Measurements from ENCODE around the gene PANX2. TPM values are rescaled to one million over a fixed set of nuclear protein-coding genes. Genes with fewer than 3 reads are reported as not detected.

PANX2 gene
- total and polyA plus RNA-seq, 9 of the 15 experiments (the other 6 are each of a cell fraction or from before 2014, with no cell fraction given): 0.01 to 3.9 (median 0.67) TPM; not detected in 1

- peaks cover 44% of the 10 kb centered on the region; the same call in 2 of the 3 replicates for H3K36me3 ChIP-seq (ENCODE audit: control insufficient read depth, insufficient read depth, low read length)
- H3K27me3 ChIP-seq (ENCODE audit: control insufficient read depth in 2 of 2, insufficient read depth in 2 of 2, low read length in 2 of 2): no peaks in the 10 kb centered on the region
- H4K20me1 ChIP-seq (replicated peaks; ENCODE audit: control insufficient read depth, insufficient read depth, low read length): 0 out of 2 replicates have a peak, but pooled peaks cover 3% of the 10 kb centered on the region
- intact Hi-C loops (cut with micrococcal nuclease): no loop called here
- peaks cover 20% of the 10 kb centered on the region for H3K79me2 ChIP-seq (ENCODE audit: control insufficient read depth, insufficient read depth, low read length)
- TF ChIP-seq SMARCE1 (IDR thresholded peaks at IDR 0.05): no peak
- peak; percentile 33; the same call in 1 of the 2 replicates for TF ChIP-seq RBFOX2 (IDR thresholded peaks at IDR 0.05; ENCODE audit: low read depth, low read length)
- TF ChIP-seq POLR2G (IDR thresholded peaks at IDR 0.05; ENCODE audit: low read depth, low read length): peak; percentile 68
- H3K4me2 ChIP-seq (ENCODE audit: insufficient read depth, low read length): no peak overlapping the region
- peaks cover 5 to 51% of the 10 kb centered on the region in 2 experiments; a peak in 3 of 5 replicates for H3K4me1 ChIP-seq (replicated peaks in 1 of 2; ENCODE audit: control insufficient read depth in 2 of 2, insufficient read depth in 2 of 2, low read length in 2 of 2)
- no peak overlapping the region for H3K9ac ChIP-seq (ENCODE audit: insufficient read depth in 1 of 2, low read depth in 2 of 2, low read length in 2 of 2)
- no peak overlapping the region for H2AFZ ChIP-seq (ENCODE audit: low read depth, low read length)
- CTCF ChIA-PET (ENCODE audit: low intra/inter-chr PET ratio): no interaction called here
- H3K27ac ChIP-seq (ENCODE audit: extremely low read depth, low read depth, low read length): no peak overlapping the region
- no peak for FAIRE-seq
- no TSS peak for BruUV-seq (replicated peaks)
- POLR2A ChIA-PET: no interaction called here
- in situ Hi-C loops (cut with MboI): no loop called here
- H3K9me1 ChIP-seq (ENCODE audit: control insufficient read depth, insufficient read depth, low read length): no peaks in the 10 kb centered on the region
- ATAC-seq: no peak
- 99% methylated on average over 24 of the region's 45 CpGs for WGBS (ENCODE audit: insufficient coverage, low coverage, missing lambda C conversion rate)
- H3K4me3 ChIP-seq: no peak overlapping the region
- peaks cover 3% of the 10 kb centered on the region; the same call in 1 of the 2 replicates for H3K9me3 ChIP-seq (replicated peaks; ENCODE audit: control insufficient read depth, insufficient read depth, low read depth, low read length)
- no peak for DNase-seq (ENCODE audit: extremely low read depth in 1 of 4, low spot score in 3 of 4)
Measured at GRCh38 chr22:50205781-50206569, 35.4 kb downstream of the PANX2 start.

- Histone ChIP-seq H3K27ac (ENCODE audit: extremely low read depth, low read depth, low read length) (no peak overlapping the region), H3K4me3 (no peak overlapping the region), H3K4me2 (ENCODE audit: insufficient read depth, low read length) (no peak overlapping the region), H3K4me1 (replicated peaks in 1 of 2; ENCODE audit: control insufficient read depth in 2 of 2, insufficient read depth in 2 of 2, low read length in 2 of 2) (peaks cover 5 to 45% of the 10 kb centered on the region in 2 experiments; a peak in 3 of 5 replicates), H3K36me3 (ENCODE audit: control insufficient read depth, insufficient read depth, low read length) (peaks cover 48% of the 10 kb centered on the region), H3K9ac (ENCODE audit: insufficient read depth in 1 of 2, low read depth in 2 of 2, low read length in 2 of 2) (no peak overlapping the region; a peak in 1 of 4 replicates), H3K9me3 (replicated peaks; ENCODE audit: control insufficient read depth, insufficient read depth, low read depth, low read length) (peaks cover 5% of the 10 kb centered on the region; the same call in 1 of the 2 replicates), H3K9me1 (ENCODE audit: control insufficient read depth, insufficient read depth, low read length) (no peaks in the 10 kb centered on the region), H2AFZ (ENCODE audit: low read depth, low read length) (no peak overlapping the region), H3K79me2 (ENCODE audit: control insufficient read depth, insufficient read depth, low read length) (peaks cover 15% of the 10 kb centered on the region), H3K27me3 (ENCODE audit: control insufficient read depth in 2 of 2, insufficient read depth in 2 of 2, low read length in 2 of 2) (no peaks in the 10 kb centered on the region), H4K20me1 (replicated peaks; ENCODE audit: control insufficient read depth, insufficient read depth, low read length) (0 out of 2 replicates have a peak, but pooled peaks cover 3% of the 10 kb centered on the region)
- FAIRE-seq: no peak
- CTCF ChIA-PET (ENCODE audit: low intra/inter-chr PET ratio): no interaction called here
- POLR2A ChIA-PET: no interaction called here
- ATAC-seq: peak; percentile 67
- intact Hi-C loops (cut with micrococcal nuclease): no loop called here
- BruUV-seq (replicated peaks): no TSS peak
- in situ Hi-C loops (cut with MboI): no loop called here
- DNase-seq (ENCODE audit: extremely low read depth in 1 of 4, low spot score in 3 of 4): peak; percentile 38 to 44 (median 43)
- WGBS (ENCODE audit: insufficient coverage, low coverage, missing lambda C conversion rate): 74% methylated on average over 6 of the region's 10 CpGs
- TF ChIP-seq USF1 (CRISPR knock-in tag; IDR thresholded peaks at IDR 0.05) (peak; percentile 45; the same call in 1 of the 2 replicates), CTCF (IDR thresholded peaks at IDR 0.05 in 2 of 3, conservative IDR thresholded peaks at IDR 0.05 in 1 of 3; ENCODE audit: insufficient read depth in 2 of 3, low read depth in 1 of 3, low read length in 3 of 3) (peak; percentile 29 to 56 (median 35)), ZBED1 (IDR thresholded peaks at IDR 0.05) (no peak), L3MBTL2 (IDR thresholded peaks at IDR 0.05) (peak; percentile 38; the same call in 1 of the 2 replicates), ZBTB33 (CRISPR knock-in tag; IDR thresholded peaks at IDR 0.05) (peak; percentile 54; the same call in 1 of the 2 replicates), MAX (CRISPR knock-in tag; IDR thresholded peaks at IDR 0.05) (peak; percentile 35)
Measured at GRCh38 chr22:50206599-50206998, 36.1 kb downstream of the PANX2 start.
